ENCODE results near the gene BRD7. TPM values are rescaled to one million over a fixed set of nuclear protein-coding genes. Genes with fewer than 3 reads are reported as not detected.

Gene BRD7
- total and polyA plus RNA-seq, 10 of the 15 experiments (the other 5 are each of a cell fraction or from before 2014, with no cell fraction given) = 16.9 to 74.7 (median 52.0) TPM

DNA sequence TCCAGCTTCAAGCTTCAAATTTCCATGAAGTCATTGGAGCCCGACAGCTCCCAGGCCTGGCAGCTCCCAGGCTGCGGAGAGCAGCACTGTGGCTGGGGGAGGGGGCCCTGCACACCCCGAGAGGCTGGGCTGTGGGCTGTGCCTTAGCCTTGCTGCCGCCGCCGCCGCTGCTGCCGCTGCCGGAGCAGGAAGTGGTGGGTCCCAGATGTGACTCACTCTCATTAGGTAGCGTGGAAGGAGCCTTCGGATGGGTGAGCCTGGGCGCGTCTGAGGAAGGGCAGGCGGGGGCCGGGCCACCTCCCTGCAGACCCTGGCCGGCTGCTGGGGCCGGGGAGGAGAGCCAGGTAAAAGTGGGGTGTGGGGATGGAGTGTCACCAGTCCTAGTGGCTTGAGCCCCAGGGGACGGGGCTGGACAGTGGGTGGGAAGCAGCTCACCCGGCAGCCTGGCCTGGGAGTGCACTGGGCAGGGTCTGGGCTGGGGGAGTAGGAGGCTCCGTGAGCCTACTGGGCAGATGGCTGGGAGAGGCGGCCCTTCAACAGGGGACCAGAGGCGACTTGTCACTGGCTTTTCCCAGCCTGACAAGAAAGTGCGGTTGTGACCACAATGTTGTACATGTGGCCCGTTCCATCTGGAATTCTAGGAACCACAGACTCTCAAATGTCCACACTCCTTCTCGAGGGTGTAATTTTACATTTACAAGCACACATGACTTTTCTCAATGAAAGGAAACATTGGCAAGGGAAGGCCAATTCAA, 102.3 kb downstream of the BRD7 start, which contains the start of gene ADCY7:
TSS of gene ADCY7 (plus strand) at position 215 of the 755 bp plus-strand sequence. CDS start 21,629 bp downstream, outside the sequence.
- Histone ChIP-seq H3K79me2 (ENCODE audit: control insufficient read depth, insufficient read depth, low read length) (peaks cover 26% of the 10 kb centered on the region), H3K9me3 (replicated peaks; ENCODE audit: control insufficient read depth, insufficient read depth, low read length) (no peaks in the 10 kb centered on the region), H3K4me1 (ENCODE audit: control insufficient read depth, insufficient read depth, low read length) (peaks cover 34% of the 10 kb centered on the region), H3K9ac (ENCODE audit: control insufficient read depth, insufficient read depth, low read length) (peak within 1 kb of the TSS; percentile 58), H3K36me3 (ENCODE audit: control insufficient read depth in 2 of 2, insufficient read depth in 2 of 2, low read length in 1 of 2) (no peaks in the 10 kb centered on the region), H4K20me1 (ENCODE audit: control insufficient read depth, insufficient read depth) (no peaks in the 10 kb centered on the region), H2AFZ (ENCODE audit: control insufficient read depth, low read depth, low read length) (peak within 1 kb of the TSS; percentile 45), H3K27ac (ENCODE audit: control insufficient read depth, insufficient read depth) (peak within 1 kb of the TSS; percentile 87), H3K4me2 (ENCODE audit: control insufficient read depth, insufficient read depth) (peak within 1 kb of the TSS; percentile 30), H3K4me3 (peak within 1 kb of the TSS; percentile 80), H3K27me3 (replicated peaks in 1 of 2; ENCODE audit: control insufficient read depth in 2 of 2, insufficient read depth in 2 of 2, low read length in 1 of 2) (no peaks in the 10 kb centered on the region; a peak in 1 of 4 replicates)
- ChIA-PET CTCF (interaction anchor here (0.6 to 4.4 kb wide), 11 partner anchors 8 to 540 kb away, joined by 3 to 44 read pairs (median 4); no protein-coding TSS in a partner anchor), RAD21 (ENCODE audit: unreplicated experiment) (interaction anchor here (0.6 to 1.5 kb wide), 6 partner anchors 8 to 480 kb away, joined by 3 to 4 read pairs (median 3); partner anchors contain the start of gene CNEP1R1), SMC1A (ENCODE audit: uncharacterized antibody, unreplicated experiment) (interaction anchor here (1.2 to 6.7 kb wide), 3 partner anchors 8 to 88 kb away, joined by 3 to 73 read pairs (median 24); no protein-coding TSS in a partner anchor), POLR2A (interaction anchor here (0.6 to 2.7 kb wide), 4 partner anchors 8 to 434 kb away, joined by 3 to 15 read pairs (median 4); no protein-coding TSS in a partner anchor)
- BruUV-seq (replicated peaks) = TSS peak; percentile 81
- in situ Hi-C loops (cut with MboI) = no loop called here
- DNase-seq (ENCODE audit: low read depth, low spot score) (no peak), FAIRE-seq (peak; percentile 59), ATAC-seq (peak; percentile 90)
- intact Hi-C loops (cut with micrococcal nuclease; ENCODE audit: unreplicated experiment) = no loop called here
- WGBS (ENCODE audit: insufficient coverage, insufficient replicate concordance, low lambda C conversion rate, missing lambda C conversion rate) = 2% methylated on average over 25 of the region's 25 CpGs
- peak; percentile 45; the same call in 1 of the 2 replicates for TF ChIP-seq TCF12 (IDR thresholded peaks at IDR 0.05; ENCODE audit: low read depth, low read length)
- TF ChIP-seq PAX8 (IDR thresholded peaks at IDR 0.05) = no peak
- TF ChIP-seq SMAD5 (IDR thresholded peaks at IDR 0.05; ENCODE audit: low read depth) = 0 out of 2 replicates have a peak, but pooled peaks have one; percentile 24
- peak; percentile 61; the same call in 1 of the 2 replicates for TF ChIP-seq TAF1 (IDR thresholded peaks at IDR 0.05; ENCODE audit: borderline replicate concordance, low read depth, low read length)
- TF ChIP-seq EZH2 (IDR thresholded peaks at IDR 0.05; ENCODE audit: borderline replicate concordance, control insufficient read depth, low read depth, low read length) = no peak
- peak; percentile 61 for TF ChIP-seq RUNX3 (IDR thresholded peaks at IDR 0.05; ENCODE audit: low read length)
- peak; percentile 23 to 68; a peak in 2 of 4 replicates for TF ChIP-seq BHLHE40 (IDR thresholded peaks at IDR 0.05; ENCODE audit: borderline replicate concordance in 1 of 2, low read depth in 2 of 2, low read length in 1 of 2)
- peak; percentile 55 to 66; a peak in 3 of 4 replicates for TF ChIP-seq IKZF2 (IDR thresholded peaks at IDR 0.05)
- TF ChIP-seq RCOR1 (conservative IDR thresholded peaks at IDR 0.05; ENCODE audit: low read depth, low read length) = 0 out of 2 replicates have a peak, but pooled peaks have one; percentile 36
- peak; percentile 85 for TF ChIP-seq IKZF1 (conservative IDR thresholded peaks at IDR 0.05)
- no peak for TF ChIP-seq YBX1 (IDR thresholded peaks at IDR 0.05)
- peak; percentile 68; the same call in 1 of the 2 replicates for TF ChIP-seq POLR2AphosphoS5 (IDR thresholded peaks at IDR 0.05; ENCODE audit: low read length)
- TF ChIP-seq JUNB (IDR thresholded peaks at IDR 0.05) = peak; percentile 23; the same call in 1 of the 2 replicates
- TF ChIP-seq CHD4 (IDR thresholded peaks at IDR 0.05) = no peak
- peak; percentile 42; the same call in 1 of the 2 replicates for TF ChIP-seq TCF3 (IDR thresholded peaks at IDR 0.05; ENCODE audit: borderline replicate concordance, insufficient read depth, low read depth, low read length)
- no peak for TF ChIP-seq SP1 (IDR thresholded peaks at IDR 0.05; ENCODE audit: low read depth, low read length)
- 0 out of 3 replicates have a peak, but pooled peaks have one; percentile 18 for TF ChIP-seq POU2F2 (IDR thresholded peaks at IDR 0.05; ENCODE audit: borderline replicate concordance, low read depth, low read length)
- peak; percentile 47; the same call in 1 of the 2 replicates for TF ChIP-seq SPI1 (IDR thresholded peaks at IDR 0.05; ENCODE audit: borderline replicate concordance, insufficient read depth, low read depth, low read length)
- TF ChIP-seq CHD2 (IDR thresholded peaks at IDR 0.05; ENCODE audit: borderline replicate concordance, low read depth, low read length) = 0 out of 2 replicates have a peak, but pooled peaks have one; percentile 57
- TF ChIP-seq HDGF (IDR thresholded peaks at IDR 0.05) = peak; percentile 84; the same call in 1 of the 2 replicates
- peak; percentile 39; the same call in 1 of the 2 replicates for TF ChIP-seq ZNF207 (IDR thresholded peaks at IDR 0.05; ENCODE audit: borderline replicate concordance)
- TF ChIP-seq JUND (IDR thresholded peaks at IDR 0.05; ENCODE audit: low read depth, low read length) = 0 out of 2 replicates have a peak, but pooled peaks have one; percentile 52
- TF ChIP-seq KLF5 (IDR thresholded peaks at IDR 0.05; ENCODE audit: partially characterized antibody) = peak; percentile 19
- TF ChIP-seq SMC3 (IDR thresholded peaks at IDR 0.05; ENCODE audit: borderline replicate concordance, low read length) = no peak
- peak; percentile 72 for TF ChIP-seq NBN (IDR thresholded peaks at IDR 0.05)
- no peak for TF ChIP-seq NFIC (IDR thresholded peaks at IDR 0.05; ENCODE audit: low read depth, low read length)

Data from GM12878 (cell line).